GM19455 (cell line): ENCODE results near the gene MRM3.
"Not testable (repeated sequence)": the region's sequence is repeated elsewhere in the genome, so short reads cannot be mapped to it uniquely, and the experiment has no call there.

Experiments used
- ATAC-seq: cut with Tn5 transposase; IDR thresholded peaks from one replicate; pipeline ENCODE4 v1.9.1; 2021; ENCODE audit not compliant: unreplicated experiment

Gene MRM3

GRCh38 chr17:753418-753817 is 28.7 kb upstream of the MRM3 start:
- ATAC-seq = no peak

DNA sequence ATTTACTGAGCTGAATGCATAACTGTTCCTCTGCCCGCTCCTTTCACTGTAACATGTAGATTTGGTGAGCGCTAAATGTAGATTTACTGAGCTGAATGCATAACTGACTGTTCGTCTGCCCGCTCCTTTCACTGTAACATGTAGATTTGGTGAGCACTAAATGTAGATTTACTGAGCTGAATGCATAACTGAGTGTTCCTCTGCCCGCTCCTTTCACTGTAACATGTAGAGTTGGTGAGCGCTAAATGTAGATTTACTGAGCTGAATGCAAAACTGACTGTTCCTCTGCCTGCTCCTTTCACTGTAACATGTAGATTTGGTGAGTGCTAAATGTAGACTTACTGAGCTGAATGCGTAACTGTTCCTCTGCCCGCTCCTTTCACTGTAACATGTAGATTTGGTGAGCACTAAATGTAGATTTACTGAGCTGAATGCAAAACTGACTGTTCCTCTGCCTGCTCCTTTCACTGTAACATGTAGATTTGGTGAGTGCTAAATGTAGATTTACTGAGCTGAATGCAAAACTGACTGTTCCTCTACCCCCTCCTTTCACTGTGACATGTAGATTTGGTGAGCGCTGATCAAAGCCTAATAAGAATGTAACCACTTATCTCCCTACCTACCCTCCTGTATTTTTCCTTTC is 26.7 kb upstream of the MRM3 start:
- not testable (repeated sequence) for ATAC-seq

GRCh38 chr17:756010-756567 is 26.1 kb upstream of the MRM3 start:
- ATAC-seq = not testable (repeated sequence)

DNA sequence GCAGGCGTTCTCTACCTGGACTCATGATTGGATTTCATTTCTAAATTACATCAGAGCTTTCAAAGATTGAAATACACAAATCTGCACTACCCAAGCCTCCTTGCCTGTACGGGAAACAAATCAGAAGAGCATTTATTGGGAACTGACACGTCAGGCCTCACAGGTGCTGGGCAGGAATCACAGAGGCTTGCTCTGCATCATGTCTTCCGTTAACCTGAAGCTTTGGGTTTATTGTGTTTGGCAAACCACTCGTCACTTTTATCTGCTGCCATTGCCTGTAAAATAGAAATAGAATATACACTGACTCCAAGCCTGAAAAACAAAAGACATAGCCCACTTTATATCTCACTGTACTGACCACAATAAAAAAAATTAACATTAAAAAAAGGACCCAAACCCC is 22.2 kb upstream of the MRM3 start:
- no peak for ATAC-seq

GRCh38 chr17:760371-760770 is 21.8 kb upstream of the MRM3 start:
- ATAC-seq = no peak

DNA sequence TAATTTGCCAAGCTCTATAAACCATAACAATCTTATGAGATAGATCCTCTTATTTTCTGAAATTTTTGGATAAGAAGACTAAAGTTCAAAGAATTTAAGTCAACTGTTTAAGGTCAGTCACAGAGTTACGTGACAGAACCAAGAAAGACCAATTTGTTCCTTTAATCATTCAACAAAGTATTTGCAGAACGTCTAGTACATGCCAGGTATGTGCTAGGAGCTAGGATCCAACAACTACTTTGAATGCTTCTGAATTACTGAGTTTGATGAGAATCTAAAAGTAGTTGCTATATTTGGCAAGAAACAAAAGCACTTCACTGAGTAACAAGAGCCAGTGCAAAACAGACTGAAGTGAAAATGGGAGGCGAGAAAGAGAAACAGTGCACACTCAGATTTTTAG is 15.1 kb upstream of the MRM3 start:
- ATAC-seq = no peak

DNA sequence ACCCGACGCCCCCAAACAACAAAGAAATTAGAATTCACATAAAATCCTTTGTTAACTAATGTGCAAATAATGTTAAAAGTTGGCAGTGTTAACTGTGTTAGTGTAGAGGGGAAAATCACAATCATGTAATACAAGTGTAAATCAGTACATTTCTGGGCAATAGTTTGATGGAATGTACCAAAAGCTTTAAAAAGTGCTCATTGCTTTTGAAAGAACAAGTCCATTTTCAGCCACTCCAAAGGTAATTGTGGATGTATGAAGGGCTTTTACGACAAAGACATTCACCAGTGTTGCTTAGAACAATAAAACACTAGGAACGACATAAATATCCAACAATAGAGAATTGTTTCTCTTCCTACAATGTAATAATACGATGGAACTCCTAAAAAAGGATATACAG is 9.1 kb upstream of the MRM3 start:
- no peak for ATAC-seq

DNA sequence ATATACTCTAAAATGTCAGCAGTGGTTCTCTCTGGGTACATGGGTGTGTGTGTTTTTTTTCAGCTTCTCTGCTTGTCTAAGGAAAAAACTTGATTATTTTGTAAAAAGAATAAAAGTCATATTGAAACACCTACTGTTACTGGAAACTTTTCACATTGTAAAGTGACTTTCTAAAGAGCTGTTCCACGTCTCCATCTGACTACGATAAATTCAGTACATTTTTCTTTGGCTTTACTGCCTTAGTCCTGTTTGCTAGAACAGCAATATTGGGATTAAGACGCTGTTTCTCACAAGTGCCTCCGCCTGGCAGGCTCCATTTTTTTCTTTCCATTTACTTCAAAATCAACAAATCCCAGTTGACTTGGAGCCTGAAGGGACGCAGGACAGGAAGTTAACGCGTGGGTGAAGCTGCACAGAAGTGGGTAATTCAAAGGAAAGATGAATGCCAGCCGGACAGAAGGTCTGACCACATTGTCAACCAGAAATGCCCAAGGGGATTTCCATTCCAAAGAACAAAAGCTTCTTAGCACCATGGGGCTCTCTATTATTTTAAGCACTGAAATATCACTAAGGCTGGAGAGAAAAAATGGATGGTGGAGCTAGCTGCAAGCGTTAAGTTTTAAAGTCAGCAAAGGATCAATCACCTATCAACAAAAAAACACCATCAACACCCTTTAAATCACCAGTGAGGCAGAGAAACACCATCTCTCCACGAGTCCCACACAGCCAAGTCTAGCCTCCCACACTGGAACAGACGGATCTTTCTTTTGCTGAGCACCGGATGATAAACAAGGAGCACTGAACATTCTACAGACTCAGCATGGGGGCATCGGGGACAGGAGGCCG is 8.5 kb upstream of the MRM3 start:
- no peak for ATAC-seq

DNA sequence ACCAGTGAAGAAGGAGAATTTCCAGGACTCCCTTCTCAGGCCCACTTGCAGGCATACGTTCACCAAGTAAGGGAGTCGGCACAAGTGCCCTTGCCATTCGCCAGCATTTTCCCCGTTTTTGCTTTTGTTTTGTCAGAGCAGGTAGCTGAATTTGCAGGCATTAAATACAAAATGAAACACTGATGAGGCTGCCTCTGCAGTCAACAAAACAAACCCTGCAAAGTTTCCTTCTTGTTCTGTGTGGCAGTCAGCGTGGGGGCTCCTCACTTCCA is 7.9 kb upstream of the MRM3 start:
- no peak for ATAC-seq

GRCh38 chr17:778096-778495 is 4.1 kb upstream of the MRM3 start:
- ATAC-seq = no peak

DNA sequence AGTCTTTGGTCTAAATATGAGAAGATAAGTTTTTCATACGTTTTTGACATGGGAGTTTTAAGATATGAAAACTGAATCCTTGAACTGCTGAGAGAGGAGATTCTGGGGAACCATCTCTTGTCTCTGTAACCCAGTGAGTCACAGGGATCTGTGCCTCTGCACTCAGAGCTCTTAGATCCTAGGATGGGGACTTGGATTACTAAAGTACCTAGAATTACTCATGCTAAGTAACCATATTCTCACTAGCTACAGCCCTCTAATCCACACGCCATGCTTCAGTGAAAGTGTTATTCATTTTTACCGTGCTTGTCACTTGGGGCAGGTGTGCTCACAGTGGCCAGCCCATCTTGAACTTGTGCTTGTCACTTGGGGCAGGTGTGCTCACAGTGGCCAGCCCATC is 2.0 kb downstream of the MRM3 start:
- no peak for ATAC-seq

DNA sequence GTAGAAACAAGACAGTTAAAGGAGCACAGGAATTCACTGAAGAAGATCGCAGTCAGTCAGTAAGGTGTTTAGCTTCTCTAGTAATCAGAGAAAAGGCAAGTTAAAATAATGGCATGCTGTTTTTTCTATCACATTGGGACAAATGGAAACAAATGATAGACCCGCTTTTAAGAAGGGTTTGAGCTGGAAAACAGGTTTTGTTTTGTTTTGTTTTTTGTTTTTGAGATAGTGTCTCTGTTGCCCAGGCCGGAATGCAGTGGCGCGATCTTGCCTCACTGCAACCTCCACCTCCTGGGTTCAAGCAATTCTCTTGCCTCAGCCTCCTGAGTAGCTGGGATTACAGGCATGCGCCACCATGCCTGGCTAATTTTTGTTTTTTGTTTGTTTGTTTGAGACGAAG is 3.7 kb downstream of the MRM3 start:
- not testable (repeated sequence) for ATAC-seq

DNA sequence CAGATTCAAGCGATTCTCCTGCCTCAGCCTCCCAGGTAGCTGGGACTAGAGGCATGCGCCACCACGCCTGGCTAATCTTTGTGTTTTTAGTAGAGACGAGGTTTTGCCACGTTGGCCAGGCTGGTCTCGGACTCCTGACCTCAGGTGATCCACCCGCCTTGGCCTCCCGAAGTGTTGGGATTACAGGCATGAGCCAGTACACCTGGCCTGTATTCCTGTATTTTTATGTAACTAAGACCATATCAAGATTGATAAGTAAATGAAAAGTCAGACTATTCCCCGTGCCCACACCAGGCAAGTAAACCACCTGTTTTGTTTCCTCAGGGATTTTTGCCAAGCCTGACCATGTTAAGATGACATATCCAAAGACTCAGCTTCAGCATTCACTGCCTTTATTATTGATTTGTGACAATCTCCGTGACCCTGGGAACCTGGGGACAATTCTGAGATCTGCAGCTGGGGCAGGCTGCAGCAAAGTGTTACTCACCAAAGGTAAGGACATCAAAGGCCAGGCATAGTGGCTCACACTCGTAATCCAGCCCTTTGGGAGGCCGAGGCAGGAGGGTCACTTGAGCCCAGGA is 5.6 kb downstream of the MRM3 start:
- ATAC-seq = no peak

- ATAC-seq = no peak
Measured at GRCh38 chr17:788551-788950, 6.4 kb downstream of the MRM3 start.

GRCh38 chr17:789160-789840 is 7.1 kb downstream of the MRM3 start:
- ATAC-seq = no peak

GRCh38 chr17:789931-790873 is 8.0 kb downstream of the MRM3 start:
- ATAC-seq = not testable (repeated sequence)

GRCh38 chr17:790874-791247 is 8.7 kb downstream of the MRM3 start:
- ATAC-seq = not testable (repeated sequence)

- no peak for ATAC-seq
Measured at GRCh38 chr17:791829-792228, 9.7 kb downstream of the MRM3 start.

- ATAC-seq = no peak
Measured at GRCh38 chr17:792277-792676, 10.1 kb downstream of the MRM3 start.

DNA sequence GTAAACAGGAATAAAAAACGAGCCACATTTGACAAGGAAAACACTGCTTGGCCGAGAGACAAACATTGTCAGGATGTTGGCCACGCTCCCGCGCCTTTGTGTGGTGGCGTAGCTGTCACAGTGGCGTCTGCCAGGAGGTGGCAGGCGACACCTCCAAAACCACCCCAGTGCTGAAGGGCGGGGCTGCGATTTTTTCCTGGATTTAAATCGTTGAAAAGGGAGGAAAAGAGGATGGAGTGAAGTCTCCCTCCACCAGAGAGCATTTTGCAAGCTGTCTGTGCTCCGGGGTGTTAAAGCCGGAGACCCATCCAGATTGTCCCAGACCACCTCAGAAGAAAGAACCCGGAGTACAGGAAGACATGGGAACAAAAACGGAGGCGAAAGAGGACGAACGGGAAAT is 12.7 kb downstream of the MRM3 start:
- ATAC-seq = no peak

GRCh38 chr17:795276-795675 is 13.1 kb downstream of the MRM3 start:
- ATAC-seq = no peak
